ENCODE data around the gene NHEJ1.

Gene NHEJ1

DNA sequence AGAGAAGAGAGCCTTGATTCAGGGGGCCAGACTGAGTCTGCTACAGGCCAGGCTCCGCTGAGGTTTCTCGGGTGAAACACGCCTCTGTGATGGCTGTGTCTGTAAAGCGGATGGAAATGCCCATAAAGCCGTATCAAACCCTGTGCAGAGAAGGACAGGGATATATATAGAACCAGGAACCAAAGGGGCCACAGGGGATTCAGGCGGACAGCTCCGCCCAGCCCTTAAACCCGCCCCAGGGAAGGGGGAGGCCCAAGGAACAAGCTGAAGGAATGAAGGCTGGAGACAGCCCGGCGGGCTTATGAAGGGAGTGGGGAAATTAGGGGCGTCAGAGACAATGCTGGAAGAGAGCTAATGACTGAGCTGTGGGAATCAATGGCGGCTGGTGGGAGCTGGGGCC is 42.1 kb downstream of the NHEJ1 start:
- H3K27ac ChIP-seq (ENCODE audit: low read length), result no peak overlapping the region
- no peak for TF ChIP-seq EZH2phosphoT487 (IDR thresholded peaks at IDR 0.05; ENCODE audit: low read length)
- TF ChIP-seq, protein P1, sequence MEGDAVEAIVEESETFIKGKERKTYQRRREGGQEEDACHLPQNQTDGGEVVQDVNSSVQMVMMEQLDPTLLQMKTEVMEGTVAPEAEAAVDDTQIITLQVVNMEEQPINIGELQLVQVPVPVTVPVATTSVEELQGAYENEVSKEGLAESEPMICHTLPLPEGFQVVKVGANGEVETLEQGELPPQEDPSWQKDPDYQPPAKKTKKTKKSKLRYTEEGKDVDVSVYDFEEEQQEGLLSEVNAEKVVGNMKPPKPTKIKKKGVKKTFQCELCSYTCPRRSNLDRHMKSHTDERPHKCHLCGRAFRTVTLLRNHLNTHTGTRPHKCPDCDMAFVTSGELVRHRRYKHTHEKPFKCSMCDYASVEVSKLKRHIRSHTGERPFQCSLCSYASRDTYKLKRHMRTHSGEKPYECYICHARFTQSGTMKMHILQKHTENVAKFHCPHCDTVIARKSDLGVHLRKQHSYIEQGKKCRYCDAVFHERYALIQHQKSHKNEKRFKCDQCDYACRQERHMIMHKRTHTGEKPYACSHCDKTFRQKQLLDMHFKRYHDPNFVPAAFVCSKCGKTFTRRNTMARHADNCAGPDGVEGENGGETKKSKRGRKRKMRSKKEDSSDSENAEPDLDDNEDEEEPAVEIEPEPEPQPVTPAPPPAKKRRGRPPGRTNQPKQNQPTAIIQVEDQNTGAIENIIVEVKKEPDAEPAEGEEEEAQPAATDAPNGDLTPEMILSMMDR (IDR thresholded peaks at IDR 0.05; ENCODE audit: low read length), result no peak
- no peak for TF ChIP-seq EZH2 (optimal IDR thresholded peaks at IDR 0.05; ENCODE audit: low read depth, low read length)
- no peak overlapping the region for H3K9ac ChIP-seq (ENCODE audit: low read length)
- no peaks in the 10 kb centered on the region for H3K36me3 ChIP-seq (replicated peaks; ENCODE audit: insufficient read depth, low read length)
- no peak overlapping the region for H2AFZ ChIP-seq (ENCODE audit: low read length)
- no peaks in the 10 kb centered on the region for H3K4me1 ChIP-seq (ENCODE audit: low read length)
- no peaks in the 10 kb centered on the region for H3K79me2 ChIP-seq (ENCODE audit: low read length)
- H3K4me3 ChIP-seq (ENCODE audit: low read length), result no peak overlapping the region
- no peaks in the 10 kb centered on the region for H3K9me3 ChIP-seq (replicated peaks; ENCODE audit: insufficient read depth, low read length)
- H3F3A ChIP-seq (ENCODE audit: insufficient read depth, low read length), result no peaks in the 10 kb centered on the region
- no peak overlapping the region for H3K4me2 ChIP-seq (ENCODE audit: low read depth, low read length)
- no peaks in the 10 kb centered on the region for H3K9me2 ChIP-seq (replicated peaks; ENCODE audit: insufficient read depth, low read length)
- no peaks in the 10 kb centered on the region for H3K27me3 ChIP-seq (replicated peaks; ENCODE audit: insufficient read depth, low read length)
- no peak for DNase-seq
- H4K20me1 ChIP-seq (ENCODE audit: insufficient read depth, low read length), result 0 out of 2 replicates have a peak, but pooled peaks cover 6% of the 10 kb centered on the region

DNA sequence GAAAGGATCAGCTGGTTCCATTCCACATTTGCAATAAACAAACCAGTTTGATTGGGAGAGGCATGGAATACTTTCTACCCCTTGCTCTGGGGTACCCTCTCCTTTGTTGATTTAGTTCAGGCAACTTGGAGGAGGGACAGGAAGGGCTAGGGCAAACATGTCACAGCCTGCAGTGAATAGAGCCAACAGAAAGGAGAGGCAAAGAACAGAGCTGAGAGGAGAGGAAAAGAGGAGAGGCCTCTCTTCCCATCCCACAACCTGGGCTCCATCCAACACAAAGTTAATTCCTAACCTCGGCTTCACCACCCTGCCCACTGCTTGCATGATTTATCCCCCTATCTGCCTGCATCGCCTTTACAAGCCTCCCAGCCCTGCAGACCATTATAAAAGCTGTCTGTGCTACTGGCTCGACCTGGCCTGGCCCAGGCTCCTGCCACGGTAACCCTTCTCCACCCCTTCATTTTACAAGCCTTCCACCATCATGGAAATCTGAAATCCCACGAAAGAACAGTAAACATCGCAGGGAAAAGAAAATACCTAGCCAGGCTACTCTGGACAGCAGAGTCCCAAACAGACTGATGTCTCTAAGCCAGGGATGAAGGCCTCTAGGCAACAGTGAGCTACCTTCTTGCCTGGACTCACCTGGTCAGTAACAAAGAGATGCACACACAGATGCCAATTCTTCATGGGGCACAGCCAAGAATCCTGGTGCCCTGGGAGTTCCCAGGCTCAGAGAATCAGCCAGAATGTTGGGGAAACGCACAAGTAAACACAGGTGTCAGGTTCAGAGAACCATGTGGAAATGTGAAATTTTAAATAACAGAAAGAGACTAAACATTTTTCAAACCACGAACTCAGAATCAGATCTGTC is 43.6 kb downstream of the NHEJ1 start:
- Histone ChIP-seq H3K9me3 (replicated peaks; ENCODE audit: insufficient read depth, low read length) (no peaks in the 10 kb centered on the region), H3K9me2 (replicated peaks; ENCODE audit: insufficient read depth, low read length) (no peaks in the 10 kb centered on the region), H3F3A (ENCODE audit: insufficient read depth, low read length) (no peaks in the 10 kb centered on the region), H3K4me1 (ENCODE audit: low read length) (no peaks in the 10 kb centered on the region), H3K27me3 (replicated peaks; ENCODE audit: insufficient read depth, low read length) (no peaks in the 10 kb centered on the region), H3K9ac (ENCODE audit: low read length) (no peak overlapping the region), H4K20me1 (ENCODE audit: insufficient read depth, low read length) (0 out of 2 replicates have a peak, but pooled peaks cover 6% of the 10 kb centered on the region), H3K4me3 (ENCODE audit: low read length) (no peak overlapping the region), H3K79me2 (ENCODE audit: low read length) (no peaks in the 10 kb centered on the region), H3K36me3 (replicated peaks; ENCODE audit: insufficient read depth, low read length) (no peaks in the 10 kb centered on the region), H2AFZ (ENCODE audit: low read length) (no peak overlapping the region), H3K4me2 (ENCODE audit: low read depth, low read length) (no peak overlapping the region), H3K27ac (ENCODE audit: low read length) (no peak overlapping the region)
- DNase-seq, result no peak
- TF ChIP-seq EZH2phosphoT487 (IDR thresholded peaks at IDR 0.05; ENCODE audit: low read length) (no peak), EZH2 (optimal IDR thresholded peaks at IDR 0.05; ENCODE audit: low read depth, low read length) (no peak)
- TF ChIP-seq, protein P1 (IDR thresholded peaks at IDR 0.05; ENCODE audit: low read length), result no peak

DNA sequence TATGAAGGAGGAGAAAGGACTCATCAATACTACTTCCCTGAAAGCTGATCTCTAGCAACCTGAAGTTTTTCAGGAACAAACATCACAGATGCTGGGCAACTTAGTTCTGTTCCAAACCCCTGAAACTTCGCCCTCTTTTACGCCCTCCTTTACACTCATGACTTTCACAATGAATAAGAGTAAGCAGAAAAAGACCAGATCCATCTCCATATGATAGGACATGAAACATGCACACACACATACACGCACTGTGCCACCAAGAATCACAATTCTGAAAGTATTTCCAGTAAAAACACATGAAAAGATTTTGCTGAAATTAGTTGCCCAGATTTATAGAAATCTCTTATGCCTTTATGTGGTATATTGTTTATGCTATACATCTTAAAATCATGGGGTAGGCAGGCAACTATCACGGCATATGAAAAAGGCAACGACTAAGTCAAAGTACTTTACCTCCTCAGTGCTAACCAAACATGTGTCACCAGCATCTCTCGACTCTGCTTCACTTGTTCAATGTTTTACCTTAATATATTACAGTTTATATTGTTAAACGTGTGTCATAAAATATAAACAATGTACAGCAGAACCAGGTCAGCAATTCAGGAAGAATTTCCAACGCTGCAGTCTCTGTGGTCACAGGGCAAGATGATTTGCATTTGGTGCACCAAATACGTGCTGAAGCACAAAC is 47.8 kb downstream of the NHEJ1 start:
- H2AFZ ChIP-seq (ENCODE audit: low read length), result no peak overlapping the region
- no peak overlapping the region for H3K9ac ChIP-seq (ENCODE audit: low read length)
- no peak overlapping the region for H3K4me3 ChIP-seq (ENCODE audit: low read length)
- no peak overlapping the region for H3K4me2 ChIP-seq (ENCODE audit: low read depth, low read length)
- no peaks in the 10 kb centered on the region for H3K79me2 ChIP-seq (ENCODE audit: low read length)
- no peaks in the 10 kb centered on the region for H3K4me1 ChIP-seq (ENCODE audit: low read length)
- DNase-seq, result no peak
- no peaks in the 10 kb centered on the region for H3K36me3 ChIP-seq (replicated peaks; ENCODE audit: insufficient read depth, low read length)
- TF ChIP-seq EZH2 (optimal IDR thresholded peaks at IDR 0.05; ENCODE audit: low read depth, low read length), result no peak
- TF ChIP-seq EZH2phosphoT487 (IDR thresholded peaks at IDR 0.05; ENCODE audit: low read length), result no peak
- TF ChIP-seq, protein P1 (IDR thresholded peaks at IDR 0.05; ENCODE audit: low read length), result no peak
- H3F3A ChIP-seq (ENCODE audit: insufficient read depth, low read length), result no peaks in the 10 kb centered on the region
- no peak overlapping the region for H3K27ac ChIP-seq (ENCODE audit: low read length)
- H3K27me3 ChIP-seq (replicated peaks; ENCODE audit: insufficient read depth, low read length), result no peaks in the 10 kb centered on the region
- H4K20me1 ChIP-seq (ENCODE audit: insufficient read depth, low read length), result 0 out of 2 replicates have a peak, but pooled peaks cover 6% of the 10 kb centered on the region
- H3K9me3 ChIP-seq (replicated peaks; ENCODE audit: insufficient read depth, low read length), result no peaks in the 10 kb centered on the region
- H3K9me2 ChIP-seq (replicated peaks; ENCODE audit: insufficient read depth, low read length), result no peaks in the 10 kb centered on the region
